Tibial nerve (tissue), 3 donors: ENCODE data around the gene PCOLCE2.

Source experiments
- POLR2A ChIP-seq, 2 donors: fragments of 450-650 bp; IDR thresholded peaks; one replicate each; pipeline ENCODE4 v1.6.1; 2017; ENCODE audit warnings: antibody characterized with exemption in 2 of 2, mild to moderate bottlenecking in 2 of 2, moderate library complexity in 2 of 2
- TF ChIP-seq, protein P1 (sequence below), 5 experiments: fragments of 200-600 bp in 3 of 5; fragments of 450-650 bp in 2 of 5; sonication (generic) in 3 of 5; IDR thresholded peaks; one replicate each; pipeline ENCODE4 v1.5.1; 2016 to 2019; ENCODE audit warnings: antibody characterized with exemption in 5 of 5, mild to moderate bottlenecking in 3 of 5, moderate library complexity in 2 of 5

GRCh38 chr3:142818651-142819050 lies 70.2 kb downstream of the PCOLCE2 start:
- TF ChIP-seq, protein P1, sequence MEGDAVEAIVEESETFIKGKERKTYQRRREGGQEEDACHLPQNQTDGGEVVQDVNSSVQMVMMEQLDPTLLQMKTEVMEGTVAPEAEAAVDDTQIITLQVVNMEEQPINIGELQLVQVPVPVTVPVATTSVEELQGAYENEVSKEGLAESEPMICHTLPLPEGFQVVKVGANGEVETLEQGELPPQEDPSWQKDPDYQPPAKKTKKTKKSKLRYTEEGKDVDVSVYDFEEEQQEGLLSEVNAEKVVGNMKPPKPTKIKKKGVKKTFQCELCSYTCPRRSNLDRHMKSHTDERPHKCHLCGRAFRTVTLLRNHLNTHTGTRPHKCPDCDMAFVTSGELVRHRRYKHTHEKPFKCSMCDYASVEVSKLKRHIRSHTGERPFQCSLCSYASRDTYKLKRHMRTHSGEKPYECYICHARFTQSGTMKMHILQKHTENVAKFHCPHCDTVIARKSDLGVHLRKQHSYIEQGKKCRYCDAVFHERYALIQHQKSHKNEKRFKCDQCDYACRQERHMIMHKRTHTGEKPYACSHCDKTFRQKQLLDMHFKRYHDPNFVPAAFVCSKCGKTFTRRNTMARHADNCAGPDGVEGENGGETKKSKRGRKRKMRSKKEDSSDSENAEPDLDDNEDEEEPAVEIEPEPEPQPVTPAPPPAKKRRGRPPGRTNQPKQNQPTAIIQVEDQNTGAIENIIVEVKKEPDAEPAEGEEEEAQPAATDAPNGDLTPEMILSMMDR (IDR thresholded peaks at IDR 0.05) = no peak
- TF ChIP-seq POLR2A (IDR thresholded peaks at IDR 0.05) = no peak
